Endothelial cell of umbilical vein (primary cell): ENCODE results near the gene OPN1SW. TPM values are rescaled to one million over a fixed set of nuclear protein-coding genes. Genes with fewer than 3 reads are reported as not detected.
A peak's percentile ranks its signal among the peaks of the same experiment; 100 is the strongest.

ENCODE experiments used
- BruUV-seq: library from RNA; stranded (reverse); fragments of 400-500 nt; replicated peaks from 2 replicates; lab custom pipeline; 2021; lab: Mats Ljungman, UMichigan
- CTCF ChIA-PET: fragments of 300-600, 350-600 bp; sonication (Branson Sonifier 250); formaldehyde crosslinking; loops from one replicate; lab custom pipeline; 2021; ENCODE audit warnings: antibody characterized with exemption, inconsistent platforms; lab: Charles Lee
- POLR2A ChIA-PET: fragments of 300-600, 350-600 bp; sonication (Branson Sonifier 250); formaldehyde crosslinking; loops from one replicate; lab custom pipeline; 2021; ENCODE audit warnings: antibody characterized with exemption, inconsistent platforms; lab: Charles Lee
- DNase-seq: peaks from one replicate; pipeline ENCODE4 v3.0.0-alpha.2; 2011; ENCODE audit warnings: low read depth, low spot score
- FAIRE-seq: peaks from 2 replicates; lab custom pipeline; 2011; peaks lifted over from hg19 to GRCh38; lab: Jason Lieb, UNC
- H2AFZ ChIP-seq: 2 replicates; pipeline ENCODE4 v1.6.0; 2012; ENCODE audit warnings: low read depth, low read length, control low read depth, inconsistent platforms
- H3K27ac ChIP-seq: 2 replicates; pipeline ENCODE4 v1.5.1; 2011; ENCODE audit warnings: low read depth, mild to moderate bottlenecking, control low read depth, low read length, moderate library complexity; ENCODE audit not compliant: insufficient read depth
- H3K27me3 ChIP-seq, 2 experiments: 2 replicates each; pipeline versions ENCODE4 v1.6.0 to v1.6.1; 2011; ENCODE audit warnings: low read length in 2 of 2, mixed read lengths in 1 of 2; ENCODE audit not compliant: control insufficient read depth in 2 of 2, insufficient read depth in 2 of 2
- H3K36me3 ChIP-seq, 2 experiments: 2 replicates in 1 of 2; 3 replicates in 1 of 2; pipeline ENCODE4 v1.5.1; 2011; ENCODE audit warnings: low read length in 2 of 2, mild to moderate bottlenecking in 1 of 2, moderate library complexity in 1 of 2; ENCODE audit not compliant: control insufficient read depth in 2 of 2, insufficient read depth in 2 of 2; ENCODE audit errors: extremely low read depth in 1 of 2
- H3K4me1 ChIP-seq: 3 replicates; pipeline ENCODE4 v1.5.1; 2011; ENCODE audit warnings: mild to moderate bottlenecking, low read length; ENCODE audit not compliant: control insufficient read depth, insufficient read depth; ENCODE audit errors: extremely low read depth
- H3K4me2 ChIP-seq: 2 replicates; pipeline ENCODE4 v1.6.1; 2011; ENCODE audit warnings: low read length, control low read depth, mixed read lengths; ENCODE audit not compliant: insufficient read depth
- H3K4me3 ChIP-seq, 3 experiments: fragments of 200-600 bp in 1 of 3; sonication (generic), shearing (Covaris generic) in 1 of 3; replicated peaks in 1 of 3; 2 replicates each; pipeline ENCODE4 v1.5.1; 2011 to 2016; ENCODE audit warnings: control low read depth in 3 of 3, low read length in 3 of 3, mild to moderate bottlenecking in 2 of 3, inconsistent platforms in 1 of 3, low read depth in 1 of 3, moderate library complexity in 1 of 3; ENCODE audit not compliant: insufficient read depth in 1 of 3
- H3K79me2 ChIP-seq: 2 replicates; pipeline ENCODE4 v1.6.0; 2012; ENCODE audit warnings: low read length, inconsistent platforms; ENCODE audit not compliant: control insufficient read depth, insufficient read depth
- H3K9ac ChIP-seq: replicated peaks from 2 replicates; pipeline ENCODE3; 2011; ENCODE audit warnings: low read length, control low read depth; ENCODE audit not compliant: insufficient read depth; ENCODE audit errors: extremely low read depth
- H3K9me1 ChIP-seq: replicated peaks from 3 replicates; pipeline ENCODE4 v1.6.0; 2011; ENCODE audit warnings: mild to moderate bottlenecking, low read length; ENCODE audit not compliant: control insufficient read depth, insufficient read depth; ENCODE audit errors: extremely low read depth
- H3K9me3 ChIP-seq: replicated peaks from 2 replicates; pipeline ENCODE4 v1.5.1; 2012; ENCODE audit warnings: low read length, inconsistent platforms; ENCODE audit not compliant: control insufficient read depth, insufficient read depth
- H4K20me1 ChIP-seq: replicated peaks from 2 replicates; pipeline ENCODE3; 2011; ENCODE audit warnings: mild to moderate bottlenecking, low read length; ENCODE audit not compliant: control insufficient read depth, insufficient read depth; ENCODE audit errors: extremely low read depth
- CTCF ChIP-seq, 2 donors: IDR thresholded peaks; 1 replicate in 1 of 2; 2 replicates in 1 of 2; pipeline ENCODE4 v1.5.1; 2011; ENCODE audit warnings: low read length in 2 of 2, mild to moderate bottlenecking in 2 of 2, moderate library complexity in 2 of 2, control low read depth in 1 of 2, inconsistent platforms in 1 of 2, low read depth in 1 of 2; ENCODE audit not compliant: insufficient read depth in 1 of 2; ENCODE audit errors: extremely low read depth in 1 of 2
- EZH2 ChIP-seq: IDR thresholded peaks from 2 replicates; pipeline ENCODE4 v1.6.1; 2012; ENCODE audit warnings: borderline replicate concordance, low read depth, mild to moderate bottlenecking, moderate library complexity, low read length, inconsistent platforms; ENCODE audit not compliant: severe bottlenecking
- FOS ChIP-seq: IDR thresholded peaks from 2 replicates; pipeline ENCODE4 v1.6.1; 2011; ENCODE audit warnings: mild to moderate bottlenecking, low read length, moderate library complexity, borderline replicate concordance; ENCODE audit not compliant: insufficient read depth
- GATA2 ChIP-seq: IDR thresholded peaks from 2 replicates; pipeline ENCODE4 v1.7.0; 2011; ENCODE audit warnings: low read depth, mild to moderate bottlenecking, moderate library complexity, mixed read lengths, low read length; ENCODE audit not compliant: insufficient read length, insufficient read depth
- JUN ChIP-seq: IDR thresholded peaks from 2 replicates; pipeline ENCODE4 v1.6.1; 2011; ENCODE audit warnings: borderline replicate concordance, low read depth; ENCODE audit not compliant: insufficient read length, insufficient read depth
- MAX ChIP-seq: IDR thresholded peaks from 2 replicates; pipeline ENCODE4 v1.6.1; 2011; ENCODE audit not compliant: insufficient read depth, insufficient read length
- MYC ChIP-seq: IDR thresholded peaks from one replicate; pipeline ENCODE4 v1.6.1; 2011; ENCODE audit warnings: mild to moderate bottlenecking, low read depth, low read length
- POLR2A ChIP-seq: IDR thresholded peaks from 2 replicates; pipeline ENCODE4 v1.6.1; 2012; ENCODE audit warnings: low read depth, mild to moderate bottlenecking, control low read depth, low read length
- POLR2AphosphoS5 ChIP-seq: IDR thresholded peaks from 2 replicates; pipeline ENCODE4 v1.6.1; 2012; ENCODE audit warnings: low read depth, mild to moderate bottlenecking, control low read depth, low read length, moderate library complexity; ENCODE audit not compliant: insufficient read depth
- dilution Hi-C: fragments of 300-500 bp; cut with MboI; formaldehyde crosslinking; loops from one replicate; pipeline ENCODE4 v1.15.0; 2019; ENCODE audit warnings: low sequenced_read_pairs; ENCODE audit not compliant: extremely low pct_ligation_motif_present
- intact Hi-C: fragments of 100-400 bp; cut with micrococcal nuclease; formaldehyde crosslinking; loops from one replicate; pipeline ENCODE4 v1.10.0; 2022
- polyA plus RNA-seq, 4 experiments: library from polyadenylated mRNA; depleted of rRNA in 3 of 4; stranded (reverse) in 3 of 4; unstranded in 1 of 4; fragments of >200 nt; gene quantifications; 2 replicates each; pipeline versions ENCODE4 v1.2.1 to v1.2.3, GENCODE V29; 2011 to 2012; ENCODE audit warnings: missing spikeins in 1 of 4
- total RNA-seq: library from RNA; stranded (reverse); gene quantifications from 2 replicates; pipeline ENCODE4 v1.2.3, GENCODE V29; 2021

OPN1SW gene
- total and polyA plus RNA-seq, 2 donors (not counting 3 experiments of a cell fraction or from before 2014, with no cell fraction given): not detected

- Histone ChIP-seq H3K27ac (peak overlapping the region; percentile 40), H4K20me1 (peaks cover 13% of the 10 kb centered on the region), H3K9me1 (no peaks in the 10 kb centered on the region), H3K9me3 (no peaks in the 10 kb centered on the region), H3K4me1 (peaks cover 33% of the 10 kb centered on the region), H3K4me3 (peak overlapping the region in 2 of 3 experiments; percentile 88 to 95), H3K79me2 (peaks cover 68% of the 10 kb centered on the region), H3K4me2 (peak overlapping the region; percentile 91), H3K36me3 (peaks cover 0 to 4% of the 10 kb centered on the region in 2 experiments), H3K9ac (no peak overlapping the region), H2AFZ (no peak overlapping the region), H3K27me3 (no peaks in the 10 kb centered on the region)
- DNase-seq (peak; percentile 96), FAIRE-seq (peak; percentile 84)
- BruUV-seq: no TSS peak
- intact Hi-C loops: no loop called here
- ChIA-PET CTCF (interaction anchor here (1.1 to 1.7 kb wide), 5 partner anchors 9 to 143 kb away, joined by 3 to 5 read pairs (median 3); partner anchors contain the start of gene ATP6V1F), POLR2A (interaction anchor here (1.2 kb wide), 1 partner anchor 92 kb away, joined by 5 read pairs; no protein-coding TSS in a partner anchor)
- TF ChIP-seq JUN: no peak
- peak; percentile 48 for TF ChIP-seq POLR2A
- TF ChIP-seq CTCF (IDR thresholded peaks at IDR 0.05; ENCODE audit: extremely low read depth in 1 of 2, insufficient read depth in 1 of 2, low read depth in 1 of 2, low read length in 2 of 2): no peak
- TF ChIP-seq GATA2: no peak
- no peak for TF ChIP-seq FOS
- TF ChIP-seq EZH2: no peak
- TF ChIP-seq MAX: no peak
- peak; percentile 49 for TF ChIP-seq POLR2AphosphoS5
- no peak for TF ChIP-seq MYC
- dilution Hi-C loops: no loop called here
These were observed 34.6 kb downstream of the OPN1SW start for GRCh38 chr7:128740996-128741395.
